B cell (primary cell): Measurements from ENCODE around the gene SOX18. TPM values are rescaled to one million over a fixed set of nuclear protein-coding genes. Genes with fewer than 3 reads are reported as not detected.
A peak's percentile ranks its signal among the peaks of the same experiment; 100 is the strongest.

Experiments
- ATAC-seq: fragments of 200-7000 bp; cut with Tn5 transposase; one replicate; pipeline ENCODE4 v1.10.0; 2021; ENCODE audit warnings: low read depth, mild to moderate bottlenecking, moderate number of reproducible peaks, moderate library complexity
- CTCF ChIA-PET: fragments of 350-600 bp; sonication (Branson Sonifier 250); formaldehyde crosslinking; loops from one replicate; lab custom pipeline; 2021; ENCODE audit warnings: antibody characterized with exemption, inconsistent platforms; lab: Charles Lee
- POLR2A ChIA-PET: fragments of 350-600 bp; sonication (Branson Sonifier 250); formaldehyde crosslinking; loops from one replicate; lab custom pipeline; 2021; ENCODE audit warnings: antibody characterized with exemption; lab: Charles Lee
- DNase-seq: peaks from one replicate; pipeline ENCODE4 v3.0.0; 2013
- H2AFZ ChIP-seq: 2 replicates; pipeline ENCODE4 v1.6.1; 2012; ENCODE audit warnings: mild to moderate bottlenecking, low read depth, low read length; ENCODE audit not compliant: insufficient read depth, poor library complexity, severe bottlenecking
- H3K27ac ChIP-seq, 2 donors: 1 replicate in 1 of 2; 2 replicates in 1 of 2; pipeline ENCODE4 v1.5.1; 2012 to 2013; ENCODE audit warnings: low read length in 2 of 2, mild to moderate bottlenecking in 2 of 2, moderate library complexity in 1 of 2
- H3K27me3 ChIP-seq, 4 experiments: fragments of 200-600 bp in 1 of 4; sonication (generic) in 1 of 4; replicated peaks in 1 of 4; 1 replicate in 2 of 4; 2 replicates in 2 of 4; pipeline versions ENCODE4 v1.6.1 to v1.7.0; 2013 to 2016; ENCODE audit warnings: low read length in 3 of 4, mild to moderate bottlenecking in 2 of 4, mixed read lengths in 1 of 4, moderate library complexity in 1 of 4; ENCODE audit not compliant: insufficient read depth in 4 of 4, control insufficient read depth in 3 of 4; ENCODE audit errors: control extremely low read depth in 1 of 4
- H3K36me3 ChIP-seq, 2 experiments: replicated peaks in 1 of 2; 1 replicate in 1 of 2; 2 replicates in 1 of 2; pipeline versions ENCODE4 v1.6.1 to v1.7.1; 2013; ENCODE audit warnings: low read length in 1 of 2; ENCODE audit not compliant: insufficient read depth in 2 of 2, control insufficient read depth in 1 of 2; ENCODE audit errors: control extremely low read depth in 1 of 2, extremely low read depth in 1 of 2
- H3K4me1 ChIP-seq, 2 donors: fragments of 200-600 bp in 1 of 2; sonication (generic) in 1 of 2; 1 replicate in 1 of 2; 2 replicates in 1 of 2; pipeline versions ENCODE4 v1.5.1 to v1.6.1; 2013 to 2017; ENCODE audit warnings: low read length in 2 of 2; ENCODE audit not compliant: control insufficient read depth in 2 of 2, insufficient read depth in 2 of 2
- H3K4me2 ChIP-seq: replicated peaks from 2 replicates; pipeline ENCODE3; 2012; ENCODE audit warnings: mild to moderate bottlenecking, low read depth, low read length; ENCODE audit not compliant: poor library complexity, severe bottlenecking
- H3K4me3 ChIP-seq, 5 experiments: fragments of 200-600 bp in 1 of 5; sonication (generic) in 1 of 5; 1 replicate in 3 of 5; 2 replicates in 2 of 5; pipeline versions ENCODE4 v1.5.1 to v1.7.0; 2011 to 2016; ENCODE audit warnings: low read length in 4 of 5, mild to moderate bottlenecking in 4 of 5, low read depth in 2 of 5, control low read depth in 1 of 5, moderate library complexity in 1 of 5; ENCODE audit not compliant: insufficient read depth in 1 of 5; ENCODE audit errors: control extremely low read depth in 1 of 5, extremely low read depth in 1 of 5
- H3K79me2 ChIP-seq: fragments of 200-600 bp; sonication (generic); one replicate; pipeline ENCODE4 v1.6.0; 2016; ENCODE audit warnings: low read length; ENCODE audit not compliant: control insufficient read depth, insufficient read depth
- H3K9ac ChIP-seq: fragments of 200-600 bp; sonication (generic); 2 replicates; pipeline ENCODE4 v1.6.1; 2017; ENCODE audit warnings: mild to moderate bottlenecking, low read length, moderate library complexity
- H3K9me3 ChIP-seq, 3 donors: one replicate each; pipeline versions ENCODE4 v1.6.1 to v1.7.1; 2013; ENCODE audit warnings: low read length in 2 of 3; ENCODE audit not compliant: control insufficient read depth in 2 of 3, insufficient read depth in 1 of 3; ENCODE audit errors: control extremely low read depth in 1 of 3
- H4K20me1 ChIP-seq: 2 replicates; pipeline ENCODE4 v1.6.0; 2012; ENCODE audit warnings: mild to moderate bottlenecking, low read length; ENCODE audit not compliant: insufficient read depth, control insufficient read depth, poor library complexity, severe bottlenecking
- H3K27ac Mint-ChIP-seq: one replicate; pipeline ENCODE4 v1.8.0; 2021; ENCODE audit warnings: mixed read lengths
- H3K27me3 Mint-ChIP-seq: one replicate; pipeline ENCODE4 v1.8.0; 2021; ENCODE audit warnings: mixed read lengths
- H3K4me1 Mint-ChIP-seq: one replicate; pipeline ENCODE4 v1.8.0; 2021; ENCODE audit warnings: mixed read lengths
- H3K4me3 Mint-ChIP-seq: one replicate; pipeline ENCODE4 v1.8.0; 2021; ENCODE audit warnings: mixed read lengths
- H3K9me3 Mint-ChIP-seq: one replicate; pipeline ENCODE4 v1.8.0; 2022; ENCODE audit warnings: mixed read lengths; ENCODE audit not compliant: insufficient read depth
- EZH2 ChIP-seq: IDR thresholded peaks from 2 replicates; pipeline ENCODE4 v1.6.1; 2012; ENCODE audit warnings: borderline replicate concordance, low read depth, mild to moderate bottlenecking, moderate library complexity, low read length; ENCODE audit not compliant: insufficient read depth, poor library complexity, severe bottlenecking
- WGBS: methylation state at CpG from one replicate; pipeline ENCODE4 v1.1.5; 2013; ENCODE audit warnings: missing lambda C conversion rate; ENCODE audit not compliant: insufficient coverage; 5-methylcytosine and 5-hydroxymethylcytosine counted together
- intact Hi-C: fragments of 100-400 bp; cut with micrococcal nuclease; formaldehyde crosslinking; loops from one replicate; pipeline ENCODE4 v1.10.0; 2022
- polyA plus RNA-seq: library from polyadenylated mRNA; depleted of rRNA; stranded (reverse); fragments of >200 nt; gene quantifications from 2 replicates; pipeline ENCODE4 v1.2.3, GENCODE V29; 2012
- total RNA-seq, 2 donors: library from RNA; stranded (reverse); fragments of 120-200 nt in 1 of 2; gene quantifications; 1 replicate in 1 of 2; 2 replicates in 1 of 2; pipeline versions ENCODE4 v1.2.3 to v1.2.4, GENCODE V29; 2013 to 2022
- TF ChIP-seq, protein P1 (sequence below): fragments of 200-600 bp; IDR thresholded peaks from one replicate; pipeline ENCODE4 v1.8.0; 2022; ENCODE audit warnings: antibody characterized with exemption, mild to moderate bottlenecking

SOX18 gene
- total and polyA plus RNA-seq, 2 donors (not counting 1 experiment from before 2014, with no cell fraction given), result not detected

GRCh38 chr20:64038565-64039292 is 10.7 kb downstream of the SOX18 start:
- Histone ChIP-seq H2AFZ (peak overlapping the region; percentile 96), H3K4me2 (peak overlapping the region; percentile 100), H4K20me1 (peaks cover 6% of the 10 kb centered on the region), H3K79me2 (no peaks in the 10 kb centered on the region), H3K27ac (peak overlapping the region in 1 of 2 donors; percentile 28), H3K27me3 (peaks cover 0 to 23% (median 11%) of the 10 kb centered on the region in 4 experiments), H3K4me3 (peak overlapping the region in 4 of 5 experiments; percentile 64 to 85 (median 66)), H3K4me1 (peaks cover 31 to 32% of the 10 kb centered on the region in 2 donors), H3K36me3 (peaks cover 0 to 8% of the 10 kb centered on the region in 2 experiments), H3K9me3 (peaks cover 0 to 3% (median 0%) of the 10 kb centered on the region in 3 donors), H3K9ac (peak overlapping the region; percentile 76)
- CTCF ChIA-PET, result interaction anchor here (0.8 to 6.4 kb wide), 29 partner anchors 10 to 500 kb away, joined by 3 to 108 read pairs (median 5); partner anchors contain the start of genes LKAAEAR1, NPBWR2, OPRL1 and PCMTD2
- Mint-ChIP-seq H3K4me3 (peak overlapping the region; percentile 80), H3K27me3 (peaks cover 11% of the 10 kb centered on the region), H3K27ac (peak overlapping the region; percentile 20), H3K9me3 (no peaks in the 10 kb centered on the region), H3K4me1 (peaks cover 23% of the 10 kb centered on the region)
- TF ChIP-seq, protein P1, sequence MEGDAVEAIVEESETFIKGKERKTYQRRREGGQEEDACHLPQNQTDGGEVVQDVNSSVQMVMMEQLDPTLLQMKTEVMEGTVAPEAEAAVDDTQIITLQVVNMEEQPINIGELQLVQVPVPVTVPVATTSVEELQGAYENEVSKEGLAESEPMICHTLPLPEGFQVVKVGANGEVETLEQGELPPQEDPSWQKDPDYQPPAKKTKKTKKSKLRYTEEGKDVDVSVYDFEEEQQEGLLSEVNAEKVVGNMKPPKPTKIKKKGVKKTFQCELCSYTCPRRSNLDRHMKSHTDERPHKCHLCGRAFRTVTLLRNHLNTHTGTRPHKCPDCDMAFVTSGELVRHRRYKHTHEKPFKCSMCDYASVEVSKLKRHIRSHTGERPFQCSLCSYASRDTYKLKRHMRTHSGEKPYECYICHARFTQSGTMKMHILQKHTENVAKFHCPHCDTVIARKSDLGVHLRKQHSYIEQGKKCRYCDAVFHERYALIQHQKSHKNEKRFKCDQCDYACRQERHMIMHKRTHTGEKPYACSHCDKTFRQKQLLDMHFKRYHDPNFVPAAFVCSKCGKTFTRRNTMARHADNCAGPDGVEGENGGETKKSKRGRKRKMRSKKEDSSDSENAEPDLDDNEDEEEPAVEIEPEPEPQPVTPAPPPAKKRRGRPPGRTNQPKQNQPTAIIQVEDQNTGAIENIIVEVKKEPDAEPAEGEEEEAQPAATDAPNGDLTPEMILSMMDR, result peak; percentile 79
- no peak for TF ChIP-seq EZH2
- peak; percentile 84 for DNase-seq
- POLR2A ChIA-PET, result interaction anchor here (0.5 to 1.6 kb wide), 10 partner anchors 8 to 1063 kb away, joined by 3 to 7 read pairs (median 4); partner anchors contain the start of genes OPRL1, PRPF6 and RGS19
- WGBS, result under 1% methylated on average over 91 of the region's 91 CpGs
- intact Hi-C loops, result loop anchor here (1.0 to 5.0 kb wide), 6 partner anchors 19 to 82 kb away; partner anchors contain the start of genes PRPF6 and TCEA2
- peak; percentile 86 for ATAC-seq
